Measurements from ENCODE around the gene INSR. TPM values are rescaled to one million over a fixed set of nuclear protein-coding genes. Genes with fewer than 3 reads are reported as not detected.

The INSR gene
- polyA plus RNA-seq, 1 of the 3 experiments (the other 2 are of a cell fraction) = 3.6 TPM

GRCh38 chr19:7288131-7288530 is 6.1 kb downstream of the INSR start:
- H3K79me2 ChIP-seq (ENCODE audit: insufficient read depth) = no peaks in the 10 kb centered on the region
- no peaks in the 10 kb centered on the region for H3K27me3 ChIP-seq (ENCODE audit: insufficient read depth)
- no peaks in the 10 kb centered on the region for H3K9me2 ChIP-seq
- H3K9ac ChIP-seq = no peak overlapping the region
- no peaks in the 10 kb centered on the region for H3F3A ChIP-seq (replicated peaks; ENCODE audit: insufficient read depth)
- CTCF ChIA-PET = interaction anchor here (1.2 kb wide), 2 partner anchors 12 to 186 kb away, joined by 3 read pairs; no protein-coding TSS in a partner anchor
- H3K4me2 ChIP-seq = no peak overlapping the region
- WGBS (ENCODE audit: low lambda C conversion rate) = 100% methylated on average over 1 of the region's 1 CpG
- H4K20me1 ChIP-seq (ENCODE audit: insufficient read depth) = no peaks in the 10 kb centered on the region
- DNase-seq = no peak
- H3K9me3 ChIP-seq = no peaks in the 10 kb centered on the region
- no peak overlapping the region for H2AFZ ChIP-seq (ENCODE audit: low read depth)
- peaks cover 0 to 8% of the 10 kb centered on the region in 2 experiments; a peak in 1 of 4 replicates for H3K4me1 ChIP-seq (ENCODE audit: control insufficient read depth in 1 of 2, insufficient read depth in 2 of 2, low read depth in 1 of 2, low read length in 1 of 2)
- no peak for TF ChIP-seq NRF1 (IDR thresholded peaks at IDR 0.05; ENCODE audit: low read depth, low read length)
- TF ChIP-seq EZH2phosphoT487 (IDR thresholded peaks at IDR 0.05; ENCODE audit: borderline replicate concordance, low read depth) = no peak
- no peak for TF ChIP-seq RFX5 (IDR thresholded peaks at IDR 0.05; ENCODE audit: low read length)
- no peak for TF ChIP-seq TCF12 (IDR thresholded peaks at IDR 0.05)
- TF ChIP-seq, protein P1, sequence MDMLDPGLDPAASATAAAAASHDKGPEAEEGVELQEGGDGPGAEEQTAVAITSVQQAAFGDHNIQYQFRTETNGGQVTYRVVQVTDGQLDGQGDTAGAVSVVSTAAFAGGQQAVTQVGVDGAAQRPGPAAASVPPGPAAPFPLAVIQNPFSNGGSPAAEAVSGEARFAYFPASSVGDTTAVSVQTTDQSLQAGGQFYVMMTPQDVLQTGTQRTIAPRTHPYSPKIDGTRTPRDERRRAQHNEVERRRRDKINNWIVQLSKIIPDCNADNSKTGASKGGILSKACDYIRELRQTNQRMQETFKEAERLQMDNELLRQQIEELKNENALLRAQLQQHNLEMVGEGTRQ (IDR thresholded peaks at IDR 0.05; ENCODE audit: borderline replicate concordance, low read depth, low read length) = no peak
- TF ChIP-seq TAF1 (IDR thresholded peaks at IDR 0.05; ENCODE audit: borderline replicate concordance, low read depth, low read length) = no peak
- TF ChIP-seq, protein P2, sequence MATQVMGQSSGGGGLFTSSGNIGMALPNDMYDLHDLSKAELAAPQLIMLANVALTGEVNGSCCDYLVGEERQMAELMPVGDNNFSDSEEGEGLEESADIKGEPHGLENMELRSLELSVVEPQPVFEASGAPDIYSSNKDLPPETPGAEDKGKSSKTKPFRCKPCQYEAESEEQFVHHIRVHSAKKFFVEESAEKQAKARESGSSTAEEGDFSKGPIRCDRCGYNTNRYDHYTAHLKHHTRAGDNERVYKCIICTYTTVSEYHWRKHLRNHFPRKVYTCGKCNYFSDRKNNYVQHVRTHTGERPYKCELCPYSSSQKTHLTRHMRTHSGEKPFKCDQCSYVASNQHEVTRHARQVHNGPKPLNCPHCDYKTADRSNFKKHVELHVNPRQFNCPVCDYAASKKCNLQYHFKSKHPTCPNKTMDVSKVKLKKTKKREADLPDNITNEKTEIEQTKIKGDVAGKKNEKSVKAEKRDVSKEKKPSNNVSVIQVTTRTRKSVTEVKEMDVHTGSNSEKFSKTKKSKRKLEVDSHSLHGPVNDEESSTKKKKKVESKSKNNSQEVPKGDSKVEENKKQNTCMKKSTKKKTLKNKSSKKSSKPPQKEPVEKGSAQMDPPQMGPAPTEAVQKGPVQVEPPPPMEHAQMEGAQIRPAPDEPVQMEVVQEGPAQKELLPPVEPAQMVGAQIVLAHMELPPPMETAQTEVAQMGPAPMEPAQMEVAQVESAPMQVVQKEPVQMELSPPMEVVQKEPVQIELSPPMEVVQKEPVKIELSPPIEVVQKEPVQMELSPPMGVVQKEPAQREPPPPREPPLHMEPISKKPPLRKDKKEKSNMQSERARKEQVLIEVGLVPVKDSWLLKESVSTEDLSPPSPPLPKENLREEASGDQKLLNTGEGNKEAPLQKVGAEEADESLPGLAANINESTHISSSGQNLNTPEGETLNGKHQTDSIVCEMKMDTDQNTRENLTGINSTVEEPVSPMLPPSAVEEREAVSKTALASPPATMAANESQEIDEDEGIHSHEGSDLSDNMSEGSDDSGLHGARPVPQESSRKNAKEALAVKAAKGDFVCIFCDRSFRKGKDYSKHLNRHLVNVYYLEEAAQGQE (IDR thresholded peaks at IDR 0.05; ENCODE audit: low read depth, low read length) = no peak
- TF ChIP-seq GATA2 (CRISPR knock-in tag; IDR thresholded peaks at IDR 0.05) = no peak
- TF ChIP-seq NFIC (IDR thresholded peaks at IDR 0.05; ENCODE audit: borderline replicate concordance) = no peak
- TF ChIP-seq, protein P3, sequence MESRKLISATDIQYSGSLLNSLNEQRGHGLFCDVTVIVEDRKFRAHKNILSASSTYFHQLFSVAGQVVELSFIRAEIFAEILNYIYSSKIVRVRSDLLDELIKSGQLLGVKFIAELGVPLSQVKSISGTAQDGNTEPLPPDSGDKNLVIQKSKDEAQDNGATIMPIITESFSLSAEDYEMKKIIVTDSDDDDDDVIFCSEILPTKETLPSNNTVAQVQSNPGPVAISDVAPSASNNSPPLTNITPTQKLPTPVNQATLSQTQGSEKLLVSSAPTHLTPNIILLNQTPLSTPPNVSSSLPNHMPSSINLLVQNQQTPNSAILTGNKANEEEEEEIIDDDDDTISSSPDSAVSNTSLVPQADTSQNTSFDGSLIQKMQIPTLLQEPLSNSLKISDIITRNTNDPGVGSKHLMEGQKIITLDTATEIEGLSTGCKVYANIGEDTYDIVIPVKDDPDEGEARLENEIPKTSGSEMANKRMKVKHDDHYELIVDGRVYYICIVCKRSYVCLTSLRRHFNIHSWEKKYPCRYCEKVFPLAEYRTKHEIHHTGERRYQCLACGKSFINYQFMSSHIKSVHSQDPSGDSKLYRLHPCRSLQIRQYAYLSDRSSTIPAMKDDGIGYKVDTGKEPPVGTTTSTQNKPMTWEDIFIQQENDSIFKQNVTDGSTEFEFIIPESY (IDR thresholded peaks at IDR 0.05; ENCODE audit: borderline replicate concordance, low read depth) = no peak
- no peak for TF ChIP-seq RCOR1 (IDR thresholded peaks at IDR 0.05; ENCODE audit: low read length)
- TF ChIP-seq RAD21 (IDR thresholded peaks at IDR 0.05; ENCODE audit: low read length) = no peak
- H3K27ac ChIP-seq (ENCODE audit: low read depth in 2 of 2, low read length in 1 of 2) = no peak overlapping the region
- H3K4me3 ChIP-seq (ENCODE audit: low read depth in 2 of 2, low read length in 1 of 2) = no peak overlapping the region
- H3K36me3 ChIP-seq (replicated peaks in 1 of 2; ENCODE audit: control insufficient read depth in 1 of 2, insufficient read depth in 2 of 2, low read length in 1 of 2) = no peaks in the 10 kb centered on the region
- POLR2A ChIA-PET = interaction anchor here (0.7 to 0.8 kb wide), 2 partner anchors 24 to 90 kb away, joined by 4 to 8 read pairs; no protein-coding TSS in a partner anchor
